GM18870 (cell line): ENCODE data around the gene HMCN1.

Experiments
- ATAC-seq: cut with Tn5 transposase; IDR thresholded peaks from one replicate; pipeline ENCODE4 v1.9.1; 2021; ENCODE audit warnings: moderate library complexity; ENCODE audit not compliant: unreplicated experiment

HMCN1 gene

DNA sequence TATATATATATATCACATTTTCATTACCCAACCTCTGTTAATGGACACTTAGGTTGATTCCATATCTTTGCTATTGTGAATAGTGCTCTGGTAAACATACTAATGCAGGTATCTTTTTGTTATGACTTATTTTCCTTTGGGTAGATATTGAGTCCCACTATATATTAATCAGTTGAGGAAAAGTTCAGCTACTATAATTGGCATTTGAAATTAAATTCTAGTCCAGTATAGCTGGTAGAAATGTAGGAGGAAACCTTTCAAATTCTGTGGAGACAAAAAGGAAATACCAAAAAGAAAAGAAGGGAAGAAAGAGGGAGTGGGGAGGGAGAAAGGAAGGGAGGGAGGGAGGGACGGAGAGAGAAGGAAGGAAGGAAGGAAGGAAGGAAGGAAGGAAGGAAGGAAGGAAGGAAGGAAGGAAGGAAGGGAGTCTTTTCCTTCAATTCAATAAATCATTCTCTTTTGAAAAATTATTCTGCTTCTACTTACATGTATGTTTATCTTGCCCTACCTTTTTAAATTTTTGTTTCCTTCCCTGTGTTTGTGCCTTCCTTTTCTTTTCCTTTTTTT is 329.0 kb downstream of the HMCN1 start:
- ATAC-seq: no peak

DNA sequence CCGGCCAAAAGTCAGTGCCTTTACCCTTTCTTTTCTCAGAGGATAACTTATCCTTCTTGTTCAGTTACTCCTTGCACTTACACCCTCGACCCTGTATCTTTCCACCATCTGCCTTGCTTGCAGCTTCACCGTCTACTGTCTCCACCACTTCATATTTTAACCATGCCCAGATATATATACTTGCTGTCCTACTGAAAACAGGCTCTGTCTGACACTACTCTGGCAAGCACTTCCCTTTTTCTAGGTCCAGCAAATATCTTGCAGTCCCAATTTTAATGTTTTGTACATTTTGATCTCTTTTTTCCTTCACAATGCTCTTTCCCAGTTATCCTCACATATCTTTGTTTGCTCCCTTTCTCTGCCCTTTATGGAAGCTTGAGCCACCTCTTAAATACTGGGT is 332.2 kb downstream of the HMCN1 start:
- ATAC-seq: no peak

DNA sequence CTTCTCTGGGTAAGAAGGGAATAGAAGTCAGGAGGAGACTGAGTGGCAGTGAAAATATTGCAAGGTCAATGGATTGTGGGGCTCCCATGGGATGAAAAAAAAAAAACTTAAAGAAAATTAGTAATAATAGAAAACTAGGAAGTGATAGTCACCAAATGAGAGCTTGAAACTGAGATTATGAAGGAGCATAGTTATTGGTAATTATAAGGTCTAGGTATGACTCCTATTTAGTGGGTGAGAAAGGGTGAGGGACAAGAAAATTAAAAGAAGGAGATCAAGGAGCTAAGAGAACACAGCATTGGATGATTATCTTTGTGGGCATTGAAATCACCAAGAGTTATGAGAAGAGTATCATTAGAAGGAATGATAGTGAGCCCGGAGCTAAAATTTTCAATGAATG is 339.5 kb downstream of the HMCN1 start:
- ATAC-seq: no peak

DNA sequence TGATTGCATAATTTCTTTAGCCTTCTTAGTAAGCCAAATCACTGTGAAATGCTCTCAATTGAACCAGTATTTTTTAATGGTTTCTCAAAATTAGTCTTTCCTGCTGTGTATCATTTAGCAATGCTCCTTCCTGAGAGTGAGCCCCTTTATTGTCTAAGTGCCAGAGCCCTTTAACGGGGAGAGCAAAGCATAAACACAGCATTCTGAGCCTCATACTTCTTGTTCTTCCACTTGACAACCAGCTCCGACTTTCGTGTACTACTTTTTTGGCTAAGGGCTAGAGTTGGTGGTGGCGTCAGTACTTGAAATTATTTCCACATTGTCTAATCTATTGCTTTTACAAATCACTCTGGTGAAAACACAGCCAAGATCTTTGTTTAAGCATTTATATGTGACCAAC is 341.8 kb downstream of the HMCN1 start:
- ATAC-seq: no peak

GRCh38 chr1:186078245-186078644 is 344.1 kb downstream of the HMCN1 start:
- ATAC-seq: peak; percentile 96

GRCh38 chr1:186079084-186079684 is 345.0 kb downstream of the HMCN1 start:
- ATAC-seq: no peak

DNA sequence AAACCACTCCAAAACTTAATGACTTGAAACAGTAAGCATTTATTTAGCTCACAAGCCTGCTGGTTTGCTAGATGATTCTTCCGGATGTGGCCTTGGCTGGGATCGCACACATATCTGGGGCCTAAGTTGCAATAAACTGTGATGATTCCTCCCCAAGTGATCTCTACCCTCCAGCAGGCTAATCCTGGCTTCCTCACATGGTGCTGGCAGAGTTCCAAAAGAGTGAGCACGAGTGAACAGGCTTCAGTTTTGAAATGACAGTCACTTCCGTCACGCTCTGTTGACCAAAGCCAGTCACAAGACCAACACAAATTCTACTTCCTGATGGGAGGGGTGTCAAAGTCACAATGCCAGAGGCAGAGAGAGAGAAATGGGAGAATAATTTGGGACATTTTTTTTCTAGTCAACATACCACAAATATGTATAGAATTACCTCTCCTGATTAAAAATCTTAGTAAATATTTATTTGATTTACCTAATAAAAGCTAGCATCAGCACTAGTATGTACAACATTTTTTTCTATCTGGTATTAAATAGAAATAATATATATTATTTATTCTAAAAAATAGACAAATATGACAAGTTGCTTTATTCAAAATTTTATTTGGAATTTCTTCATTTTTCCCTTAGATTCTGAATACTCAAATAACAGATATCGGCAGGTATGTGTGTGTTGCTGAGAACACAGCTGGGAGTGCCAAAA is 348.2 kb downstream of the HMCN1 start:
- peak; percentile 54 for ATAC-seq

DNA sequence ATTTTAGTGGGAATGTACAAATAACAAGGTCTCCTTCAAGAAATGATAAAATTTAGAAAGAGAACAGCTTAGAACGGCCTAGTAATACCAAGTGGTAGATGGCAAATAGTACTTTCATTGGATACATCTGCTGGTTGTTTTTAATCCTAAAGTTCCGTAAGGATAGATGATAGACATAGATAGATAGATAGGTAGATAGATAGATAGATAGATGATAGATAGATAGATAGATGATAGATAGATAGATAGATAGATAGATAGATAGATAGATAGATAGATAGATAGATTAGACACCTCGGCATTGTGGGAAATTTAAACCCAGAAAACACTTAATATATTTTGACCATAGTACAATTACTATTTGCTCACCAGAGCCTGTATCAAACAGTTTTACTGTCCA is 352.4 kb downstream of the HMCN1 start:
- no peak for ATAC-seq

GRCh38 chr1:186089940-186090339 is 355.7 kb downstream of the HMCN1 start:
- no peak for ATAC-seq

DNA sequence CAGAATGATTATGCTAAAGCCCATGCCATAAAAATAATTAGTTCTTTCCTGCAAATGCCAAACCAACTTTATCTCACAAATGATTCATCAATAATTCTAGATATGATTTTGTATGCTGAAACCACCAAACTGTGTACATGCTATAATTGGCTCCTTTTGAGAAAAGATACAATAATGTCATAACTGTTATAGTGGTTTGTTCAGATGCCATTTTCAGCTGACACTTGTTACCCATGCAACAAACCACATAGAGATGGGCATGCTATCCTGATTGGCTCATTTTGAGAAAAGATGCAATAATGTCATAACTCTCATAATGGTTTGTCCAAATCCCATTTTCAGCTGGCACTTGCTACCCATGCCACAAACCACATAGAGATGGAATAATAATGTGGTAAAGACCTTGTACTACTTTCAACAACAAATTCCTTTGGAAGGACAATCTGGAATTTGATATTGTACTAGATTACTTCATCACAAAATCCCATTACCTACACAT is 357.1 kb downstream of the HMCN1 start:
- no peak for ATAC-seq

DNA sequence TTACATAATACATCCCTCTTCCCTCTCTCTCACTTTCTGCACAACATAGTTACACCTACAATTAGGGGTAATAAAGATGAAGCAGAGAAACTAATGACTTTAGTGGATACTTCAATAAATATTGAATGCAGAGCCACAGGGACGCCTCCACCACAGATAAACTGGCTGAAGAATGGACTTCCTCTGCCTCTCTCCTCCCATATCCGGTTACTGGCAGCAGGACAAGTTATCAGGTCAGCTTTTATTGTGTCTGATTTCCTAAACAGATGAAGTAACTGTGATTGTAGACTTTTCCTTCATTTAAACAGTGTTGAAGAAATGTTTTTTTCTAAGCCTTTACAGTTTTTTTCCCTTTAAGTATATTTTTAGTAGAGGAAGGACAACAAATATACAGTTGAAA is 359.2 kb downstream of the HMCN1 start:
- ATAC-seq: no peak

DNA sequence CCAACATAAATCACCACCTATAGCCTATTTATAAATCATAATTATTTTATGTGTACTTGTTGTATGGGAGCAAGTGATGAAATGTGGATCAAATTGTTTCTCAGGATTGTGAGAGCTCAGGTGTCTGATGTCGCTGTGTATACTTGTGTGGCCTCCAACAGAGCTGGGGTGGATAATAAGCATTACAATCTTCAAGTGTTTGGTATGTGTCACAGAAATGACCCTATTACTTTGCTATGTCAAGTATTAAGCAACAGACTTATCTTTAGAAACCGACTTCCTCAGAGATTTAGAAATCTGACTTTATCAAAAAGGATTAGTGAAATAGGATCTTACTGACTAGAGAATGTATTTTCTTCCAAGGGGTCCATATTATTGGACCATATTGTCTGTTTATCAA is 360.0 kb downstream of the HMCN1 start:
- ATAC-seq: no peak

DNA sequence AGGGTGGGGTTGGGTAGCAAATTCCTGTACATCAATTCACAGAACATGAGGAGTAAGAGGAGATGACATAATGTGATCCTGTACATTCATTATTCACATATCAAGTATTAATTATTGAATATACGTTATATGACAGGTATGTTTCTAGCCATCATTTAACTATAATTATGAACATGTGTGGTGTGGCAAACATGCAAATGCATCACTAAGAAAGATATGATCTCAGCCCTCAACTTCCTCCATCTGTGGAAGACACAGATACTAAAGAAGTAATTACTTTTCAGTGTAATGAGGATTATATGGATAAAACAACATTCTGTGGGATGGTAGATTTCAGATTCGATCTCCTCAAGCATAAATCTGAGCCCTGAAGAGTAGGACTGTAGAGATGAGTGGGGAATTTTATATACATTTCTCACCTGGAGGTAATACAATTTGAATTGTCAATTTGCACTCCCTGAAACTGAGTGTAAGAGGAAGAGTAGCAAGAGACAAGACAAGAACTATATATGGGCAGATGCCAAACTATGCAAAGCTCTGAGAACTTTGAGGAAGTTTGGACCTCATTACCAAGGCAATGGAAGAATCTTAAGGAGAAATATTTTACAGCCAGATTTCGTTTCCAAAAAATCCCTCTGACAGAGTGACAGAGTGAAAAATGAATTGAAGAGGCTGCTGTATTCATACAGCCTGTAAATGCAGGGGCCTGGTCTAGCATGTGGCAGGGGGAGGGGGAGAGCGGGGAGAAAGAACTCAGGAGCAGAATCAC is 365.3 kb downstream of the HMCN1 start:
- no peak for ATAC-seq

GRCh38 chr1:186102107-186102506 is 367.9 kb downstream of the HMCN1 start:
- no peak for ATAC-seq

DNA sequence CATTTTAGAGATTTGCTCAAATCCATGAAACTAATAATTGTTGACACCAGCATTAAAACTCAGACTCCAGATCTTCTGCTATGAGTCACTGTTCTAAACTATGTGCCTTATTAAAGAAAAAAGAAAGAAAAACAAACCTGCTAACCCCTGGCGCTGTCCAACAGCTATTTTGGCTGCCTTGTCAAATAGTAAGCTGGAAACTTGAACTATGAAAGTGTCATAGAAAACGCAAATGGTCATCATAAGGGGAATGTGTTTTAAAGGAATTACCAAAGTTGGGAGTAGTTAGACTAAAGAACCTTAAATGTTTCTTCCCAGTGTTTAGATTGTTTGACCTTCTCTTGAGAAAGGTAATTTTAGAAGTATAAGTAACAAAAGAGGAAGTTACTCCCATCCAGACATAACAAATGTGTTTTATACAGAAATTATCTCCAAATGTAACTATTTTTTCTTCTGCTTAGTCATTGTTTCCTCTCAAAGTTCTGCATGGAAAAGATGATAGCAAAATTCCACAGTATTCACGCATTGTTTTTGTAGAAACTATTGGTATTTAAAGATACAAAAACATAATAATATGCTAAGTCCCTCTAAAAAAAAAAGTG is 368.5 kb downstream of the HMCN1 start:
- ATAC-seq: no peak

DNA sequence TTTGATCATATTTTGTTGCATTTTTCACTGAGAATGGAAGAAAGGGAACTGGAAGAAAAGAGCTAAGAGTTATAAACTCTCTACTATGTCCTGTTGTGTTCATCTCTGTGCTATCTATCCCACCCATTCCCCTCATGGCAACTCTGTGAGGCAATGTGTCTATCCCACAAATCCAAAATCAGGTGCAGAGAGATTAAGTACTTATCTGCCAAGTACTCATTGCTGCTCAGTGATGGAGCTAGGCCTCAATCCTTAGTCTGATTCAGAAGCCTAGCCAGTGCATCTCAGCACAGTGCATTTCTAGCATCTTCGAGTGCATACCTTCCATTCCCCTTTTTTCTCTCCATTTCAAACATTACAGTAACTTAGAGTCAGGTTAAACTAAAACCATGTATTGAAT is 370.3 kb downstream of the HMCN1 start:
- ATAC-seq: no peak

GRCh38 chr1:186112280-186112679 is 378.1 kb downstream of the HMCN1 start:
- ATAC-seq: no peak

DNA sequence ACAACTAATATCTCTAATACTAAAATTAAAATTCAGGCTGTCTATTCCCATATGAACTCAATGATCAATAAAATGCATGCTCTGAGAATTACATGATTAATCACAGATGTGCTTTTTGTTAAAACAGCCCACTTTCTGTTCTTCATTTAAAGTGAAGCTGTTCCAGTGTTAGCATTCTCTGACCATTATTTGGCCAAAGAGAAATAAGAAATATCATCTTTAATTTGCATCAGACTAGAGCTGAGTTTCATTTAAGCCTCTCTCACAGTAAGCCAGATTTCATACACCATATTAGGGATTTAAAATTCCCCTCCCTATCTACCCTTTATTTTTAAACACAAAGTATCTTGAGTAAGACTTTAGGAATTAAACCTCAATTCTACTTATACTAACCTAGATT is 379.3 kb downstream of the HMCN1 start:
- ATAC-seq: no peak

- no peak for ATAC-seq
Observed at GRCh38 chr1:186118724-186119123, 384.5 kb downstream of the HMCN1 start.

DNA sequence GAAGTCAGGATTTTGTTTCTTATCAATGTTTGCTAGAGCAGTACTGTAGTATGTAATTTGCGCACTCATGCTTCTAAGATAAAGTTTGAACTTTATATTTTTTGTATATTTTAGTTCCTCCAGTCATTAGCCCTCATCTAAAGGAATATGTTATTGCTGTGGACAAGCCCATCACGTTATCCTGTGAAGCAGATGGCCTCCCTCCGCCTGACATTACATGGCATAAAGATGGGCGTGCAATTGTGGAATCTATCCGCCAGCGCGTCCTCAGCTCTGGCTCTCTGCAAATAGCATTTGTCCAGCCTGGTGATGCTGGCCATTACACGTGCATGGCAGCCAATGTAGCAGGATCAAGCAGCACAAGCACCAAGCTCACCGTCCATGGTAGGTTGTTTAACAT is 388.6 kb downstream of the HMCN1 start:
- no peak for ATAC-seq

- no peak for ATAC-seq
Observed at GRCh38 chr1:186125035-186125434, 390.8 kb downstream of the HMCN1 start.
